ENCODE data around the gene ZNF346. TPM values are rescaled to one million over a fixed set of nuclear protein-coding genes. Genes with fewer than 3 reads are reported as not detected.

Gene ZNF346
- total and polyA plus RNA-seq, 2 of the 13 experiments (the other 11 are each of a cell fraction or from before 2014, with no cell fraction given): 8.6 to 19.4 TPM

- TF ChIP-seq ZBTB40 (IDR thresholded peaks at IDR 0.05) (no peak), ZBTB40 (CRISPR knock-in tag; IDR thresholded peaks at IDR 0.05) (no peak), ZBTB39 (CRISPR knock-in tag; IDR thresholded peaks at IDR 0.05) (no peak), ZNF333 (CRISPR knock-in tag; IDR thresholded peaks at IDR 0.05; ENCODE audit: borderline replicate concordance) (no peak), ZKSCAN1 (IDR thresholded peaks at IDR 0.05; ENCODE audit: low read length) (no peak), RBM22 (optimal IDR thresholded peaks at IDR 0.05; ENCODE audit: low read length) (no peak), DPF2 (CRISPR knock-in tag; IDR thresholded peaks at IDR 0.05; ENCODE audit: borderline replicate concordance, low read depth) (no peak), SNRNP70 (IDR thresholded peaks at IDR 0.05; ENCODE audit: low read depth, low read length) (no peak), SKIL (CRISPR knock-in tag; IDR thresholded peaks at IDR 0.05; ENCODE audit: borderline replicate concordance) (no peak), SP2 (CRISPR knock-in tag; IDR thresholded peaks at IDR 0.05) (no peak), RELA (CRISPR knock-in tag; IDR thresholded peaks at IDR 0.05) (no peak)
Measured at GRCh38 chr5:177128551-177128981, 106.1 kb downstream of the ZNF346 start (continued).
